ENCODE data around the gene CLIP1. TPM values are rescaled to one million over a fixed set of nuclear protein-coding genes. Genes with fewer than 3 reads are reported as not detected.

The CLIP1 gene
- total and polyA plus RNA-seq, 2 of the 8 experiments (the other 6 are each of a cell fraction or from before 2014, with no cell fraction given), result 19.0 to 27.6 TPM

GRCh38 chr12:122366685-122367475 is 55.6 kb downstream of the CLIP1 start (continued):
- TF ChIP-seq CHD1 (IDR thresholded peaks at IDR 0.05; ENCODE audit: low read depth, low read length) (no peak), ASH2L (IDR thresholded peaks at IDR 0.05; ENCODE audit: low read length) (no peak), SAP30 (IDR thresholded peaks at IDR 0.05; ENCODE audit: insufficient read depth, insufficient replicate concordance, low read length) (no peak), GABPA (IDR thresholded peaks at IDR 0.05; ENCODE audit: borderline replicate concordance, insufficient read depth, low read length) (no peak), USF2 (IDR thresholded peaks at IDR 0.05; ENCODE audit: low read length) (peak; percentile 19; the same call in 1 of the 2 replicates), NRF1 (IDR thresholded peaks at IDR 0.05; ENCODE audit: low read depth, low read length) (no peak), CREB1 (IDR thresholded peaks at IDR 0.05) (no peak), RAD21 (IDR thresholded peaks at IDR 0.05 in 1 of 2, conservative IDR thresholded peaks at IDR 0.05 in 1 of 2; ENCODE audit: low read depth in 2 of 2, low read length in 2 of 2) (no peak), BCL11A (IDR thresholded peaks at IDR 0.05; ENCODE audit: low read depth in 2 of 2, low read length in 2 of 2) (no peak), RBBP5 (IDR thresholded peaks at IDR 0.05; ENCODE audit: borderline replicate concordance, low read depth, low read length) (no peak), EP300 (IDR thresholded peaks at IDR 0.05; ENCODE audit: borderline replicate concordance in 1 of 2, low read depth in 2 of 2, low read length in 2 of 2) (no peak), RNF2 (IDR thresholded peaks at IDR 0.05; ENCODE audit: borderline replicate concordance, low read depth, low read length, missing control alignments, poor library complexity, severe bottlenecking) (no peak), KDM4A (IDR thresholded peaks at IDR 0.05; ENCODE audit: low read depth, low read length, severe bottlenecking) (no peak), KDM1A (IDR thresholded peaks at IDR 0.05; ENCODE audit: borderline replicate concordance, low read length) (no peak), FOSL1 (IDR thresholded peaks at IDR 0.05; ENCODE audit: insufficient read depth, low read depth, low read length) (no peak), BRCA1 (IDR thresholded peaks at IDR 0.05; ENCODE audit: low read depth, low read length) (no peak), POLR2A (IDR thresholded peaks at IDR 0.05; ENCODE audit: control extremely low read depth in 1 of 2, low read depth in 2 of 2, low read length in 2 of 2) (no peak), CHD2 (IDR thresholded peaks at IDR 0.05; ENCODE audit: low read length) (no peak), JUN (IDR thresholded peaks at IDR 0.05; ENCODE audit: low read depth, low read length) (peak; percentile 98), JUND (IDR thresholded peaks at IDR 0.05; ENCODE audit: low read length) (peak; percentile 98), E2F6 (IDR thresholded peaks at IDR 0.05) (peak; percentile 28; the same call in 1 of the 2 replicates), SIRT6 (IDR thresholded peaks at IDR 0.05; ENCODE audit: low read length) (no peak)

All from H1 (cell line).